Lung (tissue), 12 donors: ENCODE results near the gene TEKTIP1. TPM values are rescaled to one million over a fixed set of nuclear protein-coding genes. Genes with fewer than 3 reads are reported as not detected.

ENCODE experiments used
- ATAC-seq: fragments of 200-7000 bp; cut with Tn5 transposase; one replicate; pipeline ENCODE4 v1.9.1; 2020; ENCODE audit warnings: moderate number of reproducible peaks; ENCODE audit not compliant: insufficient read depth, low FRiP score
- DNase-seq, 3 donors: peaks; one replicate each; pipeline ENCODE4 v3.0.0-alpha.2; 2013 to 2017
- H3K27ac ChIP-seq, 2 donors: one replicate each; pipeline ENCODE4 v1.5.1; 2013; ENCODE audit warnings: mild to moderate bottlenecking in 2 of 2, moderate library complexity in 2 of 2, control low read depth in 1 of 2, inconsistent platforms in 1 of 2, low read depth in 1 of 2, low read length in 1 of 2
- H3K27me3 ChIP-seq, 3 donors: one replicate each; pipeline ENCODE4 v1.5.1; 2013; ENCODE audit warnings: low read length in 2 of 3; ENCODE audit not compliant: control insufficient read depth in 3 of 3, insufficient read depth in 3 of 3
- H3K36me3 ChIP-seq, 4 donors: one replicate each; pipeline ENCODE4 v1.5.1; 2013; ENCODE audit warnings: low read length in 4 of 4, mild to moderate bottlenecking in 1 of 4, moderate library complexity in 1 of 4; ENCODE audit not compliant: control insufficient read depth in 4 of 4, insufficient read depth in 4 of 4
- H3K4me1 ChIP-seq, 5 donors: one replicate each; pipeline ENCODE4 v1.5.1; 2013; ENCODE audit warnings: low read length in 5 of 5, mild to moderate bottlenecking in 2 of 5, moderate library complexity in 1 of 5; ENCODE audit not compliant: control insufficient read depth in 5 of 5, insufficient read depth in 5 of 5
- H3K4me3 ChIP-seq: one replicate; pipeline ENCODE4 v1.5.1; 2013; ENCODE audit warnings: mild to moderate bottlenecking, control low read depth, moderate library complexity
- H3K9ac ChIP-seq, 2 donors: one replicate each; pipeline ENCODE4 v1.5.1; 2013; ENCODE audit warnings: low read length in 2 of 2, control low read depth in 1 of 2; ENCODE audit not compliant: insufficient read depth in 1 of 2
- H3K9me3 ChIP-seq, 4 donors: one replicate each; pipeline ENCODE4 v1.5.1; 2013; ENCODE audit warnings: low read length in 3 of 4, mild to moderate bottlenecking in 1 of 4, moderate library complexity in 1 of 4; ENCODE audit not compliant: control insufficient read depth in 4 of 4, insufficient read depth in 3 of 4
- CTCF ChIP-seq: IDR thresholded peaks from 2 replicates; pipeline ENCODE4 v1.5.1; 2012; ENCODE audit warnings: mild to moderate bottlenecking; ENCODE audit errors: control extremely low read depth, extremely low read depth
- WGBS, 2 donors: extraction: QIAGEN DNeasy Blood & Tissue Kit; methylation state at CpG; one replicate each; pipeline ENCODE4 v1.1.7; 2013; 5-methylcytosine and 5-hydroxymethylcytosine counted together
- polyA plus RNA-seq, 2 donors: library from polyadenylated mRNA; stranded (reverse); fragments of 200-250 nt; gene quantifications; one replicate each; pipeline ENCODE4 v1.2.1, GENCODE V29; 2013
- total RNA-seq, 2 donors: library from RNA; depleted of rRNA in 1 of 2; stranded (reverse); fragments of >200 nt in 1 of 2; gene quantifications; one replicate each; pipeline ENCODE4 v1.2.1, GENCODE V29; 2014 to 2021
- donor health status: control.
- donor health status: control.
- donor health status: Bipolar disorder and iron deficiency.
- donor health status: healthy.
- donor health status: DM: yes; HTN: yes; CAD: no.

TEKTIP1 gene
- total and polyA plus RNA-seq, 4 donors: 0.20 to 5.8 (median 0.91) TPM

- 96 to 98% methylated on average over 22 of the region's 22 CpGs for WGBS, 2 donors
- no peak for TF ChIP-seq CTCF
- Histone ChIP-seq H3K4me1 (no peaks in the 10 kb centered on the region), H3K9ac (no peak overlapping the region), H3K4me3 (no peak overlapping the region), H3K36me3 (no peaks in the 10 kb centered on the region), H3K27me3 (peaks cover 0 to 14% (median 2%) of the 10 kb centered on the region in 3 donors), H3K9me3 (no peaks in the 10 kb centered on the region), H3K27ac (no peak overlapping the region)
- DNase-seq (no peak), ATAC-seq (no peak)
Measured at GRCh38 chr19:3589949-3590348, 51.0 kb downstream of the TEKTIP1 start.

GRCh38 chr19:3590991-3591659 is 52.2 kb downstream of the TEKTIP1 start:
- Histone ChIP-seq H3K4me1 (no peaks in the 10 kb centered on the region), H3K9me3 (no peaks in the 10 kb centered on the region), H3K36me3 (peaks cover 0 to 5% (median 0%) of the 10 kb centered on the region in 4 donors), H3K4me3 (no peak overlapping the region), H3K9ac (no peak overlapping the region), H3K27me3 (peaks cover 0 to 8% (median 2%) of the 10 kb centered on the region in 3 donors), H3K27ac (no peak overlapping the region)
- TF ChIP-seq CTCF: no peak
- DNase-seq (no peak), ATAC-seq (no peak)
- 93 to 97% methylated on average over 8 of the region's 8 CpGs for WGBS, 2 donors

- H3K4me3 ChIP-seq: no peak overlapping the region
- H3K9me3 ChIP-seq: no peaks in the 10 kb centered on the region
- no peak overlapping the region for H3K9ac ChIP-seq
- WGBS, 2 donors: 89 to 91% methylated on average over 9 of the region's 9 CpGs
- H3K27me3 ChIP-seq: peaks cover 0 to 5% (median 2%) of the 10 kb centered on the region in 3 donors
- DNase-seq (peak in 1 of 3 donors; percentile 10), ATAC-seq (no peak)
- H3K27ac ChIP-seq: no peak overlapping the region
- H3K4me1 ChIP-seq: no peaks in the 10 kb centered on the region
- TF ChIP-seq CTCF: no peak
- H3K36me3 ChIP-seq: peaks cover 0 to 5% (median 0%) of the 10 kb centered on the region in 4 donors
Measured at GRCh38 chr19:3591876-3592613, 53.1 kb downstream of the TEKTIP1 start.
